ENCODE data around the gene TBXAS1.

The TBXAS1 gene

GRCh38 chr7:139854124-139854511 is 25.1 kb downstream of the TBXAS1 start:
- DNase-seq (ENCODE audit: low read depth, low spot score): no peak

- no peak for DNase-seq (ENCODE audit: low read depth, low spot score)
Measured at GRCh38 chr7:139854803-139855497, 25.9 kb downstream of the TBXAS1 start.

- DNase-seq (ENCODE audit: low read depth, low spot score): no peak
Measured at GRCh38 chr7:139855498-139856270, 26.6 kb downstream of the TBXAS1 start.

GRCh38 chr7:139857791-139858190 is 28.7 kb downstream of the TBXAS1 start:
- no peak for DNase-seq (ENCODE audit: low read depth, low spot score)

DNA sequence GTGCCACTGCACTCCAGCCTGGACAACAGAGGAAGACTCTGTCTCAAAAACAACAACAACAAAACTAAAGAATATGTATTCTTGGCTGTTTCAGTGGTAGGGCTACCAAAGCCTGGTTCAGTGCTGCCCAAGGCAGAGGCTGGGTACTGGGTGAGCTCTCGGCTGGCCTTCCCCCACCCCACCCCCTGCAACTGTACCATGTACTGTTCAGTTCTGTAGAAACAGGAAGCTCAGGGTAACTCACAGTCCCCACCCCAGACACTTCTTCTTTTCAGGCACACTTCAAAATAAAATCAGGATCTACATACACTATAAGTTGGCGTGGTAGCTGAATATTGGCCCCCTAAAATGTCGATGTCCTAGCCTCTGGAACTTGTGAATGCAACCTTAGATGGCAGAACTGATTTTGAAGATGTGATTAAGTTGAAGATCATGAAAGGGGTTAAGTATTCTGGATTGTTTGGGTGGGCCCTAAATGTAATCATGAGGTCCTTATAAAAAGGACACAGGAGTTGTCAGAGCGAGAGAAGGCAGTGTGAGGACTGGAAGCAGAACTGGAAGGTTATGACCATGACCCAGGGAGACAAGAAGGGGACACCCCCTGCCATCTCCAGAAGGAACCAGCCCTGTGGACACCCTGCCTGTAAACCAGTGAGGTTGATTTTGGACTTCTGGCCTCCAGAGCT is 31.2 kb downstream of the TBXAS1 start:
- no peak for DNase-seq (ENCODE audit: low read depth, low spot score)

- DNase-seq (ENCODE audit: low read depth, low spot score): no peak
Measured at GRCh38 chr7:139861803-139862202, 32.7 kb downstream of the TBXAS1 start.

DNA sequence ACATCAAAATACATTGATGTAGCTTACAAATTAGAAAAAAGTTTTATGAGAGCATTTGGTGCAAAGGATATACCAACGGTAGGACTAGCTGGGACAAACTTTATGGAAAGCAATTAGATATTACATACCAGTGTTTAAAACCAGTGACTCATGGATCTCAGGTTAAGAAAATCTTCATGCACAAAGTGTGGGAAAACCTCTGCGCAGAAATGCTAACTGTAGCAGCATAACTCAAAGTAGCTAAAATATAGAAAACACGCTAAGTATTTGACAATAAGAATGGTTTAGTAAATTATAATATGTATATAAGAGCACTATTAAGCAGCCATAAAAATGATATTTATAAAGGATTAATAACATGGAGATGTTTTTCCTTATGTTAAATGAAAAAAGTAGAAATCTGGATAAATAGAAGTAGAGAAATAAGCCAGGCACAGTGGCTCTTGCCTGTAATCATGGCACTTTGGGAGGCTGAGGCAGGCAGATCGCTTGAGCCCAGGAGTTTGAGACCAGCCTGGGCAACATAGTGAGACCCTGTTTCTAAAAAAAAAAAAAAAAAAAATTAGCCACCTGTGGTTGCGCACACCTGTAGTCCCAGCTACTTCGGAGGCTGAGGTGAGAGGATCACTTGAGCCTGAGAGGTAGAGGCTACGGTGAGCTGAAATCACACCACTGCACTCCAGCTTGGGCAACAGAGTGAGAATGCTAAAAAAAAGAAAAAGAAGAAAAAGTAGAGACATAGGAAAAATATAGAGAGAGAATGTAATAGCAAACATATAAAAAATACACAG is 37.2 kb downstream of the TBXAS1 start:
- no peak for DNase-seq (ENCODE audit: low read depth, low spot score)

DNA sequence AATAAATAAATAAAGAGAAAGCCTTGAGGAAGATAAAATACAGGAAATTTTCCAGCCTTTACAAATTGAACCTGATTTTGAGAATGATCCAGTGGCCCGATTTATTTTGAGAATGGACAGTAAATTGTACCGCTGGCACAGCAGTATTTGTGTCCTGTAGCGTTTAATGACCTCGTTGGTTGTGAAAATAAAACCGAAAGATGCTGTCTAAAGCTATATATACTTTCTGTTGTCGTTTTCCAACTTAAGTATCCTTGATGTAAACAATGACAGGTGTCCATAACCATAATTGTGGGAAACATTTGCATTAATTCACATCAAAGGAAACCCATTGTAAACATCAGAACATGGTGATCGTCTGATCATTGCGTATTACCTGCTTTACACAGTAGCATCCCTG is 38.8 kb downstream of the TBXAS1 start:
- DNase-seq (ENCODE audit: low read depth, low spot score): no peak

DNA sequence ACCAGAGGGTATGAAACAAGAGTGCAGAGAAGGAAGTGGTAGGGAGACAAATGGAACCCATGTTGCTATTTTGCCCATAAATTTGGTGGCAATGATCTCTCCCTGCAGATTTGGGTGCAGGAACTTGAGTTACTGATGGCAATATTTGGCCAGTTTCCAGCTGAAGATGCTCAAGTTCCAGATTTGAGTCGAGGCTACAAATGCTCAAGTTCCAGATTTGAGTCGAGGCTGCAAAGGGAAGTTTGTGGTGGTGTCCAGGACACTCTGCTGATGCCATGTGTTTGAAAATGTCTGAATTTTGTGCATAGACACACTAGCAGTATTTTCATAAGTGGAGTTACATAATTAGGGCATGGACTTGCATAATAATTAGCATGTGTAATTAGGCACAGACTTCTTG is 40.8 kb downstream of the TBXAS1 start:
- no peak for DNase-seq (ENCODE audit: low read depth, low spot score)

DNA sequence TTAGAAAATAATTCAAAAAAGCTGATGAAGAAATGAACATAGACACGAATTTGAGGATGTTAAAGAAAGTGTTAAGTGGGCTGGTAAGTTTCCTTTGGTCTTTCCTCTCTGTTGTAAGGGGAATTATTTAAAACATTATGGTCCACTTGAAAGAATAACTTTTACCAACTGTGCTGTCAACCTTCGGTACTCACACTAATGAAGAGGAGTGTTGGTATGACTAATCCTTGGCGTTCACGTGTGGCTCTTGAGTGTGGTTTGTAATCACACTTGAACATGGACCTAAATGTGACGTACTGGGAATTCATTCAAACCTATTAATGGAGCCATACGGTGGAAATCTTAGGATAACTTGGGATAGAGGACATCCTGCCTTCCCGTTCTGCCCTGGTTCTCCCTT is 41.3 kb downstream of the TBXAS1 start:
- DNase-seq (ENCODE audit: low read depth, low spot score): no peak

- DNase-seq (ENCODE audit: low read depth, low spot score): peak; percentile 5
Measured at GRCh38 chr7:139871331-139871730, 42.3 kb downstream of the TBXAS1 start.

- no peak for DNase-seq (ENCODE audit: low read depth, low spot score)
Measured at GRCh38 chr7:139871820-139872219, 42.8 kb downstream of the TBXAS1 start.

GRCh38 chr7:139873593-139874301 is 44.7 kb downstream of the TBXAS1 start:
- DNase-seq (ENCODE audit: low read depth, low spot score): no peak

- DNase-seq (ENCODE audit: low read depth, low spot score): no peak
Measured at GRCh38 chr7:139874302-139874629, 45.2 kb downstream of the TBXAS1 start.

DNA sequence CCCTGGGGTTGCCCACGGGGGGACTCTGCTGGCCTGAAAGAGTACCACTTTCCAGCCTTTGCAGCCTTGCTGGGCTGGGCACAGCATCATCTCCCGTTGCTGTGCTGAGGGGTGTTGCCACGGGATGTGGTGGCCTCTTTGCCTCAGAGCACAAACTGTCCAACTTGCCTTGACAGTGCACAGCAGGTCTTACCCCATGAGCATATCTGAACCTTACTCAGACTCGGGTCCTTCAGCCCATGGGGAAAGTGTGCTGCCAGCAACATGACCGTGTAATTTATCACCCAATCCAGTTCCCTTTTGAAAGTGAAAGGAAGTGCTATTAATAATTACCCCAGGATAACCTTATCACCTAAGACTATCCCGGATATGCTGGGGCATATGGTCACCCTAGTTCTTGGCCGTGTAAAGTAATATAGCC is 46.8 kb downstream of the TBXAS1 start:
- DNase-seq (ENCODE audit: low read depth, low spot score): no peak

DNA sequence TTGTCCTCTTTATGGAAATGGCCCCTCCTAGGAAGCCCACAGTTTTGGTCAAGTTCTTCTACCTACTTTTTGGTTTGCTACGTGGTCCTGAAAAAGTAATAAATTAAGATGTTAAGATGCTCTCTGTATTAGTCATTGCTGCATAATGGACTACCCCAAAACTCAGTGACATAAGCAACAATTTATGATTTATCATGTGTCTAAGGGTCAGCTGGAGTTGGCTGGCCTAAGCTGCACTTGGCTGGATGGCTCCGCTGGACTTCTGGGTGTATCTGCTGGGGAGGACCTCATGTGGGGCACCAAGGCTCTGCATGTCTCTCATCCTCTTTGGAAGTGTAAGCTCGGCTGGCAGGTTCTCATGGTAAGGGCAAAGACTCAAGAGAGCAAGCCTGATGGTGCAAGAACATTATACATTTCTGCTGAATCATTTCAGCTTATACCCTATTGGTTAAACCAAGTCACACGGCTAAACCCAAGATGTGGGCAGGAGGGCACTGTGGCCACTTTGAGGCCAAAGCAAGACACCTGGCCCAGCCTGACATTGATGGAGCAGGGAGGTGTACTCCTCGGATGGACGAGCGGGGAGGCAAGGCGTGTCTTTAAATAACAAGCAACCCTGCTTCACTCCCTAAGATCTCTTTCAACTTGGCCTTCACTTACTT is 47.7 kb downstream of the TBXAS1 start:
- no peak for DNase-seq (ENCODE audit: low read depth, low spot score)

- DNase-seq (ENCODE audit: low read depth, low spot score): no peak
Measured at GRCh38 chr7:139883814-139884213, 54.8 kb downstream of the TBXAS1 start.

DNA sequence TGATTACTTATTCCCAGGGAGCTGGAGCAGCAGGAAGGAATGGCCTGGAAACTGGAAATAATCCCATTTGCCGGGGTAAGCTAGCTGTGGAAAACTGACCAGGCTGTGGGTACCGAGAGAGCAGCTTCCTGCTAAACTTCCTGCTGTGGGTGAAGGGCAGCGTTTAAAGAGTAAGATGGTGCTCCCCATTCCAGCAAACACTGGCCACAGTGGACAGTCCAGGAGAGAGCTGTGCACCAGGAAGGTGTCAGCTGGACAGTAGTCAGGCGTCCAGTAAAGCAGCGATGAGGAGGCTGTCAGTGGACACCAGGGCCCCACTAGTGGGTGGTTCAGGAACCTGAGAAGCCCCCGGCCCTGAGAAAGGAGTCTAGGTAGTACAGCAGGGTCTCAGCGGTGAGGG is 55.4 kb downstream of the TBXAS1 start:
- DNase-seq (ENCODE audit: low read depth, low spot score): no peak

- DNase-seq (ENCODE audit: low read depth, low spot score): no peak
Measured at GRCh38 chr7:139885511-139885910, 56.4 kb downstream of the TBXAS1 start.

DNA sequence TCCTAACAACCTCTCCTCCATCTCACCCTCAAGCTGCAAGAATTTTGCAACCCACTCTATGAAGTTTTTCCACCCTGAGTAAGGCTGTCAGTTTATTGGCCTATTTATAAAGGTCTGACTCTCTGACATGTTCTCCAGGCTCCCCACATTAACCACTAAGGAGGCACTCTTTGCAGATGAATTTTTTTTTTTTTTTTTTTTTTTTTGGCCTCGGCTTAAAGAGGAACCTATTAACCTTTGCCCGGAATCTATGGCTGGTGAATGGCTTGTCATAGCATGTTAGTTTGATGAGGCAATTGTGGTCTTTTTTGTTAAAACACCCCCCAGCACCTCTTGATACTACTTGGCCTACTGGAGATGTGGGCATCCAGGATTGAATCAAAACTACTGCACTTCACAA is 57.1 kb downstream of the TBXAS1 start:
- no peak for DNase-seq (ENCODE audit: low read depth, low spot score)

DNA sequence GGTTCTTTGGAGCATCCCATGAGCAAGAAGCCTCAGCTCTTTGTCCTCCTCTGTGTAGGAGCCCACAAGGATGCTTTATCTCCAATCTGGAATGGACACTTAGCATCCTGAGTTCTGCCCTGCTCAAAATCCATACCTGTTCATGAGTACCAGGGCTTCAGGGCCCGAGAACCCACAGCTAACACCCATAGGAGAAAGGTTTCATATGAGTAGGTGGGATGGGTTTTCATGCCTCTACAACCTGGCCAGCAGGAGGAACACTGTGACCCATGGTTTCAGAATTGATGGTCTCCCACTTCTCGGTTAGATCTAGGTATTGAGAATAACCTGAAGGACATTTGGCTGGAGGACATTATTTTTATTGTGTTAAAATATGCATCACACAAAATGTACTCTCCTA is 57.8 kb downstream of the TBXAS1 start:
- no peak for DNase-seq (ENCODE audit: low read depth, low spot score)
